ENCODE results near the gene RALA. TPM values are rescaled to one million over a fixed set of nuclear protein-coding genes. Genes with fewer than 3 reads are reported as not detected.

Gene RALA
- total and polyA plus RNA-seq, 2 donors: 11.6 to 38.2 TPM

DNA sequence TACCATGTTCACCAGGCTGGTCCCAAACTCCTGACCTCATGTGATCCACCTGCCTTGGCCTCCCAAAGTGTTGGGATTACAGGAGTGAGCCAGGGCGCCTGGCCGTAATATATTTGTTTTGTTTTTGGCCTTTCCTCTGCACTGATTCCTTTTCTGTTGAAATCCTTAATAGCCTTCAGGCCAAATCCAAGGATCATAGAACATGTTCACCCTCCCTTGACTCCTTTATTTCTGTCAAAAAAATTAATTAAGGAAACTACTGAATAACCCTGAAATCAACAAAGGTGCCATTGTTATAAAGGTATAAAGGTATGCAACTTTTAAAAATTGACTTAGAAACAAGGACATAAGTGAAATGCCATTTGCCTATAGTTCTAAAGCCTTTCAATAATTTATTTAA, 15.5 kb upstream of the RALA start:
- Histone ChIP-seq H3K36me3 (ENCODE audit: control insufficient read depth in 2 of 2, insufficient read depth in 2 of 2, low read length in 1 of 2) (no peaks in the 10 kb centered on the region), H3K9me3 (ENCODE audit: control insufficient read depth in 2 of 2, insufficient read depth in 1 of 2, low read length in 1 of 2) (no peaks in the 10 kb centered on the region), H3K4me3 (ENCODE audit: low read length in 2 of 2) (no peak overlapping the region), H3K4me1 (ENCODE audit: control insufficient read depth in 2 of 2, insufficient read depth in 2 of 2, low read length in 2 of 2) (peaks cover 3 to 8% of the 10 kb centered on the region in 2 donors), H3K27me3 (ENCODE audit: control insufficient read depth in 2 of 2, insufficient read depth in 1 of 2, low read length in 1 of 2) (peaks cover 0 to 13% of the 10 kb centered on the region in 2 donors), H3K27ac (ENCODE audit: low read depth in 1 of 2, low read length in 1 of 2) (no peak overlapping the region)
- 97% methylated on average over 2 of the region's 2 CpGs for WGBS
- DNase-seq (ENCODE audit: low read depth in 6 of 9, low spot score in 9 of 9): no peak

GRCh38 chr7:39608278-39608677, 15.1 kb upstream of the RALA start:
- no peak for DNase-seq (ENCODE audit: low read depth in 6 of 9, low spot score in 9 of 9)
- no peak overlapping the region for H3K27ac ChIP-seq (ENCODE audit: low read depth in 1 of 2, low read length in 1 of 2)
- 10% methylated on average over 3 of the region's 3 CpGs for WGBS
- peaks cover 0 to 13% of the 10 kb centered on the region in 2 donors for H3K27me3 ChIP-seq (ENCODE audit: control insufficient read depth in 2 of 2, insufficient read depth in 1 of 2, low read length in 1 of 2)
- H3K36me3 ChIP-seq (ENCODE audit: control insufficient read depth in 2 of 2, insufficient read depth in 2 of 2, low read length in 1 of 2): no peaks in the 10 kb centered on the region
- H3K4me1 ChIP-seq (ENCODE audit: control insufficient read depth in 2 of 2, insufficient read depth in 2 of 2, low read length in 2 of 2): peaks cover 3 to 8% of the 10 kb centered on the region in 2 donors
- no peak overlapping the region for H3K4me3 ChIP-seq (ENCODE audit: low read length in 2 of 2)
- no peaks in the 10 kb centered on the region for H3K9me3 ChIP-seq (ENCODE audit: control insufficient read depth in 2 of 2, insufficient read depth in 1 of 2, low read length in 1 of 2)

DNA sequence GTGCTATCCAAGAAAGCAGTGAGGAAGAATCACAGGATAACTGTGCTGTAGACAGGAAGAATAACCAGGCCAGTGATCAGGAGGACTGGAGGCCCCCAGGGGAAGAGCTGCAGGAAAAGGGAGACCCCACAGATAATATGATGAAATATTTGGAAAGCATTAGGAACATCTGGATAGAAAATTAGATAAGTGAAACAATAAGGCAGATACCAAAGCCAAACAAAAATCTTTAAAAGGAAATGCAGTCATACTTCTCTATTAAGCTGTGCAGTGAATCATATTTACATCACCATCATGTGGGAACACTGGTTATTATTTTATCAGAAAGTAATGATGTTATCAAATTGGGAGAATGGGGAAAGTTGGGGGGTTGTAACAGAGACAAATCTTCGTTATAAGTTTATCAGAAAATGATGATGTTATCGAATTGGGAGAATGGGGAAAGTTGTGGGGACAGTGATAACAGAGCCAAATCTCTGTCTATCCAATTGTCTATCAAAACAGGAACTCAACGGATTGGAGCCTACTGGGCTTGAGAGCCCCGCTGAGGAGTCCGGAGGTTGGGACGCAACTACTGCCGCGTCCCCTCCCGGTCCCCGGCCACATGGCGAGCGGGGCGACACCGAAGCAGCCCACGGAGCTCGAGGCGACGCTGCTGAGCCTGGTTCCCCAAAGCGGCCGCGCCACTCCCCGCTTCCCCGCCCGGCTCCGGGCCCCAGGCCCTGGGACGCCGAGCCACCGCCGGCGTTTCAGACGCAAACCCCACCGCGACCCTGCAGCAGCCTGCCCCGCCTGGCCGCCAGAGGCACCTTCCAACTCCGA, 14.0 kb upstream of the RALA start:
- Histone ChIP-seq H3K27ac (ENCODE audit: low read depth in 1 of 2, low read length in 1 of 2) (no peak overlapping the region), H3K4me3 (ENCODE audit: low read length in 2 of 2) (peak overlapping the region in 1 of 2 donors; percentile 36), H3K9me3 (ENCODE audit: control insufficient read depth in 2 of 2, insufficient read depth in 1 of 2, low read length in 1 of 2) (no peaks in the 10 kb centered on the region), H3K36me3 (ENCODE audit: control insufficient read depth in 2 of 2, insufficient read depth in 2 of 2, low read length in 1 of 2) (no peaks in the 10 kb centered on the region), H3K4me1 (ENCODE audit: control insufficient read depth in 2 of 2, insufficient read depth in 2 of 2, low read length in 2 of 2) (peaks cover 3 to 8% of the 10 kb centered on the region in 2 donors), H3K27me3 (ENCODE audit: control insufficient read depth in 2 of 2, insufficient read depth in 1 of 2, low read length in 1 of 2) (peaks cover 0 to 13% of the 10 kb centered on the region in 2 donors)
- 6% methylated on average over 36 of the region's 36 CpGs for WGBS
- peak in 1 of 9 donors; percentile 28 for DNase-seq (ENCODE audit: low read depth in 6 of 9, low spot score in 9 of 9)

DNA sequence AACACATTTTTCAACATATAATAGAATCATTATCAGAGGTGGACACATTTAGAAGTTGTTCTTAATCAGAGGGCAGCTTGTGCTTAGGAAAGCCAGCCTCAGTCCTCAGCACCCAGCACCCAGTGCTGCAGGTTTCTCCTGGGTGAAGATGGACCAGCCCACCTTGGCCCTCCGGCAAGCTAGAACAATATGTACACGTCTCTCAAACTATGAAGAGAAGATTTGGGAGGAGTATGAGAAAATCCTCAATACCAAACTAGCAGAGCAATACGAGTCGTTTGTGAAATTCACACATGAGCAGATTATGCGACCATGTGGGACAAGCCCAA, 13.5 kb upstream of the RALA start:
- peak overlapping the region in 1 of 2 donors; percentile 36 for H3K4me3 ChIP-seq (ENCODE audit: low read length in 2 of 2)
- H3K27ac ChIP-seq (ENCODE audit: low read depth in 1 of 2, low read length in 1 of 2): no peak overlapping the region
- H3K36me3 ChIP-seq (ENCODE audit: control insufficient read depth in 2 of 2, insufficient read depth in 2 of 2, low read length in 1 of 2): no peaks in the 10 kb centered on the region
- 92% methylated on average over 5 of the region's 5 CpGs for WGBS
- H3K4me1 ChIP-seq (ENCODE audit: control insufficient read depth in 2 of 2, insufficient read depth in 2 of 2, low read length in 2 of 2): peaks cover 3 to 8% of the 10 kb centered on the region in 2 donors
- no peak for DNase-seq (ENCODE audit: low read depth in 6 of 9, low spot score in 9 of 9)
- H3K9me3 ChIP-seq (ENCODE audit: control insufficient read depth in 2 of 2, insufficient read depth in 1 of 2, low read length in 1 of 2): no peaks in the 10 kb centered on the region
- H3K27me3 ChIP-seq (ENCODE audit: control insufficient read depth in 2 of 2, insufficient read depth in 1 of 2, low read length in 1 of 2): peaks cover 0 to 13% of the 10 kb centered on the region in 2 donors

- no peak overlapping the region for H3K4me3 ChIP-seq (ENCODE audit: low read length in 2 of 2)
- DNase-seq (ENCODE audit: low read depth in 6 of 9, low spot score in 9 of 9): no peak
- no peaks in the 10 kb centered on the region for H3K9me3 ChIP-seq (ENCODE audit: control insufficient read depth in 2 of 2, insufficient read depth in 1 of 2, low read length in 1 of 2)
- H3K27me3 ChIP-seq (ENCODE audit: control insufficient read depth in 2 of 2, insufficient read depth in 1 of 2, low read length in 1 of 2): peaks cover 0 to 13% of the 10 kb centered on the region in 2 donors
- no peak overlapping the region for H3K27ac ChIP-seq (ENCODE audit: low read depth in 1 of 2, low read length in 1 of 2)
- H3K4me1 ChIP-seq (ENCODE audit: control insufficient read depth in 2 of 2, insufficient read depth in 2 of 2, low read length in 2 of 2): peaks cover 3 to 8% of the 10 kb centered on the region in 2 donors
- H3K36me3 ChIP-seq (ENCODE audit: control insufficient read depth in 2 of 2, insufficient read depth in 2 of 2, low read length in 1 of 2): no peaks in the 10 kb centered on the region
- WGBS: 96% methylated on average over 4 of the region's 4 CpGs
Measured at GRCh38 chr7:39613577-39613976, 9.8 kb upstream of the RALA start.

DNA sequence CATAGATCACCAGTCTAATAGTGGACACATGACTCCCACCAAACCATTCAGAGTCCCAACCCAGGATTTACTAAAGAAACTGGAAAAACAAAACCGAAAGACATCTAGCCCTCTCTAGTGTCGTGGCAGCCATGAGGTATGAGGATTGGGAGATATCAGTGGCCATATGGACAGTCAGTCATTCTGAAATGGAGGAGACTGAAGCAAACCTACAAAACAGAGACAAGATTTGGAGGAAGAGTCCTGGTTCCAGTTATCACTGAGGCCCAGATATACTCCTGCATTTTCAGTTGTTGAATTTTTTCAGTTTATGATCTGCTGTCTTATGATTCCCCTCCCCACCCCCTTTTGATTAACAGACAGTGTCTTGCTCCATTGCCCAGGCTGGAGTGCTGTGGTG, 9.1 kb upstream of the RALA start:
- H3K36me3 ChIP-seq (ENCODE audit: control insufficient read depth in 2 of 2, insufficient read depth in 2 of 2, low read length in 1 of 2): no peaks in the 10 kb centered on the region
- no peaks in the 10 kb centered on the region for H3K9me3 ChIP-seq (ENCODE audit: control insufficient read depth in 2 of 2, insufficient read depth in 1 of 2, low read length in 1 of 2)
- WGBS: 97% methylated on average over 2 of the region's 2 CpGs
- H3K27me3 ChIP-seq (ENCODE audit: control insufficient read depth in 2 of 2, insufficient read depth in 1 of 2, low read length in 1 of 2): peaks cover 0 to 11% of the 10 kb centered on the region in 2 donors
- no peak overlapping the region for H3K27ac ChIP-seq (ENCODE audit: low read depth in 1 of 2, low read length in 1 of 2)
- H3K4me3 ChIP-seq (ENCODE audit: low read length in 2 of 2): no peak overlapping the region
- peaks cover 3 to 4% of the 10 kb centered on the region in 2 donors for H3K4me1 ChIP-seq (ENCODE audit: control insufficient read depth in 2 of 2, insufficient read depth in 2 of 2, low read length in 2 of 2)
- no peak for DNase-seq (ENCODE audit: low read depth in 6 of 9, low spot score in 9 of 9)

DNA sequence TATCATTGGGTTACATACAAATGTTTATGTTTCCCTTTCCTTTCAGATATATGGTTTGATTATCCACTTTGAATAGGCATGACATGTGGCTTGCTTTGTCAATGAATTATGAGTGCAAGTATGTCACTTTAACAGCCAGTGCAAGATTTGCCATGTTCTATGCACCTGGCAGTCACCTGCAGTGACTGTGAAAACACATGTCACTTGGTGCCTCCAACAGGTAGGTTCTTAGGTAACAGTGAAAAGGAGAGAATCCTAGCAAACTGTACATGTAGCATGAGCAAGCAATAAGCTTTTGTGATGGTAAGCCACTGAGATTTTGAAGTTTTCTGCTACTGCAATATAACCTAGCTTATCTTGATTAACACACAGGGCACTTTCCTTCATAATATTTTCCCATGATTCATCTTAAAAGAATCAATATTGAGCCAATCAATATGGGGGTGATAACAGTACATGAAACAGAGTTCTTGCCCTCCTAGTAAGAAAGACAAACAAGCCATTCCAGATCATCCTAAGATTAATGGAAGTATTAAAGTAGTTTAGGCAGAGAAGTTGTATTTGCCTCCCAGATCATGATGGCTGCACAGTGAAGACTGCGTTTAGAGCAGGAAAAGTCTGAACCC, 7.9 kb upstream of the RALA start:
- Histone ChIP-seq H3K27me3 (ENCODE audit: control insufficient read depth in 2 of 2, insufficient read depth in 1 of 2, low read length in 1 of 2) (no peaks in the 10 kb centered on the region), H3K36me3 (ENCODE audit: control insufficient read depth in 2 of 2, insufficient read depth in 2 of 2, low read length in 1 of 2) (no peaks in the 10 kb centered on the region), H3K4me3 (ENCODE audit: low read length in 2 of 2) (no peak overlapping the region), H3K9me3 (ENCODE audit: control insufficient read depth in 2 of 2, insufficient read depth in 1 of 2, low read length in 1 of 2) (no peaks in the 10 kb centered on the region), H3K4me1 (ENCODE audit: control insufficient read depth in 2 of 2, insufficient read depth in 2 of 2, low read length in 2 of 2) (no peaks in the 10 kb centered on the region), H3K27ac (ENCODE audit: low read depth in 1 of 2, low read length in 1 of 2) (no peak overlapping the region)
- DNase-seq (ENCODE audit: low read depth in 6 of 9, low spot score in 9 of 9): no peak
- WGBS: 99% methylated on average over 1 of the region's 1 CpG

DNA sequence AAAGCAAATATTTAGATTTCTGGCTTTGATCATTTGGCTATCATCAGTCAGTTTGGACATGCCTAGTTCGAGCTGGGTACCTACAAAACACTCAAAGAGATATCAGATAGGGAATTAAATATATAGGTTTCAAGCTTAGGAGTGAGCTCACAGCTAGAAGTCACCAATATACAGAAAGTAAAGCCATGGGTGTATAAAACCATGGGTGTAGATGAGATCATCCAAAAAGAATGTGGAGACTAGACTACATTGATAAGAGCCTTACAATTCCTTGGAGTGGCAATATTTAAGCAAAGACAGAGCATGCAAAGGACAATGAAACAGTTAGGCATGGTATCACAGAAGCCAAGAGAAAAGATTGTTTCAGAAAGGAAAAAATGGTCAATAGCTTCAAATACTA, 7.2 kb upstream of the RALA start:
- WGBS: 91% methylated on average over 1 of the region's 1 CpG

DNA sequence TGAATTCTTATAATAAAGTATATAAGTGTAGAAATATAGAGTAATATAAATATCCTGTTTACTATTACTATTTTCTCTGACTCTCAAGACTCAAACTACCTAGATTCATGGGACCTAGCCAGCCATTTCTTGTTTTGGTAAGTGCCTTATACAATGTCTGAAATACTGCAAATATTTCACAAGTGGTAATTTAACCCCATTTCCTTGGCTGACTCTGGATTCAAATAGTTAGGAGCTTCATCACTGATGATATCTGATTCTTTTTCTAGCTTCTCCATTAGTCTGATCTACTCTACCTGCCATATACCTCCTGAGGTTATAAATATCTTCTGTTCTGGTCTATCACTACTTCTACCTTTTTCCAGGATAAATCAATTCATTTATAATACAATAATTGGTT, 6.4 kb upstream of the RALA start:
- no peak overlapping the region for H3K27ac ChIP-seq (ENCODE audit: low read depth in 1 of 2, low read length in 1 of 2)
- H3K9me3 ChIP-seq (ENCODE audit: control insufficient read depth in 2 of 2, insufficient read depth in 1 of 2, low read length in 1 of 2): no peaks in the 10 kb centered on the region
- DNase-seq (ENCODE audit: low read depth in 6 of 9, low spot score in 9 of 9): no peak

More for the DNA sequence above, 7.2 kb upstream of the RALA start:
- Histone ChIP-seq H3K9me3 (ENCODE audit: control insufficient read depth in 2 of 2, insufficient read depth in 1 of 2, low read length in 1 of 2) (no peaks in the 10 kb centered on the region), H3K4me3 (ENCODE audit: low read length in 2 of 2) (no peak overlapping the region), H3K4me1 (ENCODE audit: control insufficient read depth in 2 of 2, insufficient read depth in 2 of 2, low read length in 2 of 2) (no peaks in the 10 kb centered on the region), H3K27ac (ENCODE audit: low read depth in 1 of 2, low read length in 1 of 2) (no peak overlapping the region), H3K27me3 (ENCODE audit: control insufficient read depth in 2 of 2, insufficient read depth in 1 of 2, low read length in 1 of 2) (no peaks in the 10 kb centered on the region), H3K36me3 (ENCODE audit: control insufficient read depth in 2 of 2, insufficient read depth in 2 of 2, low read length in 1 of 2) (no peaks in the 10 kb centered on the region)
- DNase-seq (ENCODE audit: low read depth in 6 of 9, low spot score in 9 of 9): no peak

More for the DNA sequence above, 6.4 kb upstream of the RALA start:
- Histone ChIP-seq H3K4me3 (ENCODE audit: low read length in 2 of 2) (no peak overlapping the region), H3K4me1 (ENCODE audit: control insufficient read depth in 2 of 2, insufficient read depth in 2 of 2, low read length in 2 of 2) (peaks cover 0 to 1% of the 10 kb centered on the region in 2 donors), H3K36me3 (ENCODE audit: control insufficient read depth in 2 of 2, insufficient read depth in 2 of 2, low read length in 1 of 2) (no peaks in the 10 kb centered on the region), H3K27me3 (ENCODE audit: control insufficient read depth in 2 of 2, insufficient read depth in 1 of 2, low read length in 1 of 2) (no peaks in the 10 kb centered on the region)

Data from thymus (tissue), 11 donors.